ENCODE data around the gene FRS2. TPM values are rescaled to one million over a fixed set of nuclear protein-coding genes. Genes with fewer than 3 reads are reported as not detected.

The FRS2 gene
- total and polyA plus RNA-seq, 2 donors from 2014 or later, result 4.6 to 31.4 TPM

DNA sequence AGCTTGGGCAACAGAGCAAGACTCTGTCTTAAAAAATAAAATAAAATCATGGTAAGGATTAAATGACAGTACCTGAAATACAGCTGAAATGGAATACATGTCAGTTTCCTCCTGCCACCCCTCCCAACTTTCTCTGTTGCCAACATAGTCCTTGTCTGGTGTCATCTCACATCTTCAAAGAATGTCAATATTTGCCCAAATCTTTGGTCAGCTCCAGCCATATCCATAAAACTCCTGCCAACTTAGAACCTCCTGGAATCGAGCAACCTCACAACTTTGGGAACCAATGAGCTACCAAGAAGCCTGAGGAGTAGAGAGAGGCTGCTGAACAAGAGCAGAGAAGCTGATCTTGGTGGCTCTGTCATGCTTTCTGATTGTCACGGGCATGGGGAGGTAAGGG is 151.4 kb downstream of the FRS2 start:
- FAIRE-seq (no peak), DNase-seq (no peak)
- H3K27ac ChIP-seq (ENCODE audit: low read depth in 2 of 2, low read length in 2 of 2), result no peak overlapping the region
- H3K9me3 ChIP-seq (ENCODE audit: control insufficient read depth in 2 of 3, insufficient read depth in 1 of 3, low read length in 3 of 3), result no peaks in the 10 kb centered on the region
- intact Hi-C loops (cut with DNase I), result no loop called here
- H3K36me3 ChIP-seq (ENCODE audit: control insufficient read depth in 2 of 3, insufficient read depth in 3 of 3, low read length in 3 of 3), result no peaks in the 10 kb centered on the region
- H3K27me3 ChIP-seq (ENCODE audit: control insufficient read depth, insufficient read depth, low read length), result no peaks in the 10 kb centered on the region
- TF ChIP-seq, protein P1, sequence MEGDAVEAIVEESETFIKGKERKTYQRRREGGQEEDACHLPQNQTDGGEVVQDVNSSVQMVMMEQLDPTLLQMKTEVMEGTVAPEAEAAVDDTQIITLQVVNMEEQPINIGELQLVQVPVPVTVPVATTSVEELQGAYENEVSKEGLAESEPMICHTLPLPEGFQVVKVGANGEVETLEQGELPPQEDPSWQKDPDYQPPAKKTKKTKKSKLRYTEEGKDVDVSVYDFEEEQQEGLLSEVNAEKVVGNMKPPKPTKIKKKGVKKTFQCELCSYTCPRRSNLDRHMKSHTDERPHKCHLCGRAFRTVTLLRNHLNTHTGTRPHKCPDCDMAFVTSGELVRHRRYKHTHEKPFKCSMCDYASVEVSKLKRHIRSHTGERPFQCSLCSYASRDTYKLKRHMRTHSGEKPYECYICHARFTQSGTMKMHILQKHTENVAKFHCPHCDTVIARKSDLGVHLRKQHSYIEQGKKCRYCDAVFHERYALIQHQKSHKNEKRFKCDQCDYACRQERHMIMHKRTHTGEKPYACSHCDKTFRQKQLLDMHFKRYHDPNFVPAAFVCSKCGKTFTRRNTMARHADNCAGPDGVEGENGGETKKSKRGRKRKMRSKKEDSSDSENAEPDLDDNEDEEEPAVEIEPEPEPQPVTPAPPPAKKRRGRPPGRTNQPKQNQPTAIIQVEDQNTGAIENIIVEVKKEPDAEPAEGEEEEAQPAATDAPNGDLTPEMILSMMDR (IDR thresholded peaks at IDR 0.05; ENCODE audit: borderline replicate concordance, extremely low read depth, insufficient read depth), result no peak
- no peak overlapping the region for H3K4me3 ChIP-seq (ENCODE audit: low read length in 3 of 3)
- H3K9ac ChIP-seq (ENCODE audit: low read length in 3 of 3), result no peak overlapping the region
- H3K4me1 ChIP-seq (ENCODE audit: control insufficient read depth in 2 of 3, insufficient read depth in 2 of 3, low read depth in 1 of 3, low read length in 3 of 3), result no peaks in the 10 kb centered on the region

DNA sequence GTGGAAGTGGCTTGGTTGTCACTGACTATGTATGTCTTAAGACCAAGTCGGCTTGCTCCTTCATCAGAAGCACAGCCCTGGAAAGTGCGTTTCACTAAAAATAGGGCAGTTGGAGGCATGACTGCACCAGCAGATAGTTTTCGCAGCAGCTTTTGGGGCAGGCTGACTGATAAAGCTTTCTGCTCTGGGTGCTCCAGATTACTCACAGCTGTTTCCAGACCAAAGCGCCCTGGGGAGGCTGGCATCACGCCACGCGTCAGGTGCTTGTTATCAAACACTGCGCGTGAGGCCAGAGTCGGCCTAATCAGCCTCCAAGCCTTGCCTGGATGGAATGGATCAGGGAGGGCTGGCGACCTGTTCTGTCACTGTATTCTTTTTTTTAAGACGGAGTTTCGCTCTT is 153.8 kb downstream of the FRS2 start:
- DNase-seq, result no peak
- no peak for FAIRE-seq
- TF ChIP-seq, protein P1 (IDR thresholded peaks at IDR 0.05; ENCODE audit: borderline replicate concordance, extremely low read depth, insufficient read depth), result no peak
- no peak overlapping the region for H3K4me3 ChIP-seq (ENCODE audit: low read length in 3 of 3)
- H3K27me3 ChIP-seq (ENCODE audit: control insufficient read depth, insufficient read depth, low read length), result no peaks in the 10 kb centered on the region
- no peaks in the 10 kb centered on the region for H3K4me1 ChIP-seq (ENCODE audit: control insufficient read depth in 2 of 3, insufficient read depth in 2 of 3, low read depth in 1 of 3, low read length in 3 of 3)
- intact Hi-C loops (cut with DNase I), result no loop called here
- no peak overlapping the region for H3K9ac ChIP-seq (ENCODE audit: low read length in 3 of 3)
- H3K36me3 ChIP-seq (ENCODE audit: control insufficient read depth in 2 of 3, insufficient read depth in 3 of 3, low read length in 3 of 3), result no peaks in the 10 kb centered on the region
- H3K9me3 ChIP-seq (ENCODE audit: control insufficient read depth in 2 of 3, insufficient read depth in 1 of 3, low read length in 3 of 3), result no peaks in the 10 kb centered on the region
- H3K27ac ChIP-seq (ENCODE audit: low read depth in 2 of 2, low read length in 2 of 2), result no peak overlapping the region

DNA sequence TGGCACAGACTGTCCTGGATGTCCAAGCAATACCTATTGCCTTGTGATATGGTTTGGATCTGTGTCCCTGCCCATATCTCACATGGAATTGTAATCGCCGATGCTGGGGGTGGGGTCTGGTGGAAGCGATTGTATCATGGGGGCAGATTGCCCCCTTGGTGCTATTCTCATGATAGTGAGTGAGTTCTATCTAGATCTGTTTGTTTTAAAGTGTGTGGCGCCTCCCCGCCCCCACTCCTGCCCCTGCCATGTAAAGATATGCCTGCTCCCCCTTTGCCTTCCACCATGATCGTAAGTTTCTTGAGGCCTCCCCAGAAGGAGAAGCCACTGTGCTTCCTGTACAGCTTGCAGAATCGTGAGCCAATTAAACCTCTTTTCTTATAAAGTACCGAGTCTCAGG is 157.3 kb downstream of the FRS2 start:
- no peaks in the 10 kb centered on the region for H3K9me3 ChIP-seq (ENCODE audit: control insufficient read depth in 2 of 3, insufficient read depth in 1 of 3, low read length in 3 of 3)
- intact Hi-C loops (cut with DNase I), result no loop called here
- H3K27me3 ChIP-seq (ENCODE audit: control insufficient read depth, insufficient read depth, low read length), result no peaks in the 10 kb centered on the region
- DNase-seq (no peak), FAIRE-seq (no peak)
- no peak overlapping the region for H3K27ac ChIP-seq (ENCODE audit: low read depth in 2 of 2, low read length in 2 of 2)
- no peak overlapping the region for H3K9ac ChIP-seq (ENCODE audit: low read length in 3 of 3)
- no peaks in the 10 kb centered on the region for H3K36me3 ChIP-seq (ENCODE audit: control insufficient read depth in 2 of 3, insufficient read depth in 3 of 3, low read length in 3 of 3)
- TF ChIP-seq, protein P1 (IDR thresholded peaks at IDR 0.05; ENCODE audit: borderline replicate concordance, extremely low read depth, insufficient read depth), result no peak
- H3K4me1 ChIP-seq (ENCODE audit: control insufficient read depth in 2 of 3, insufficient read depth in 2 of 3, low read depth in 1 of 3, low read length in 3 of 3), result no peaks in the 10 kb centered on the region
- no peak overlapping the region for H3K4me3 ChIP-seq (ENCODE audit: low read length in 3 of 3)

Small RNAs within 50 kb of the gene (microRNA-seq; reads per million reads assigned to microRNA genes)
- not detected for gene MIR3913-1
- gene MIR3913-2, result not detected

Other genes with a start within 250 kb of the FRS2 start
- gene CPSF6, start 230.8 kb upstream of the FRS2 start, total RNA-seq, result 57.3 TPM
- 21.0 TPM for gene CPSF6, start 230.8 kb upstream of the FRS2 start, polyA plus RNA-seq (ENCODE audit: insufficient read depth, low read depth, low replicate concordance)
- gene LYZ, start 122.0 kb upstream of the FRS2 start, total RNA-seq, result 70.9 TPM
- 7.1 TPM for gene LYZ, start 122.0 kb upstream of the FRS2 start, polyA plus RNA-seq (ENCODE audit: insufficient read depth, low read depth, low replicate concordance)
- gene YEATS4, start 110.6 kb upstream of the FRS2 start, total RNA-seq, result 14.5 TPM
- gene YEATS4, start 110.6 kb upstream of the FRS2 start, polyA plus RNA-seq (ENCODE audit: insufficient read depth, low read depth, low replicate concordance), result 15.6 TPM
- 117 TPM for gene CCT2, start 115.1 kb downstream of the FRS2 start, total RNA-seq
- gene CCT2, start 115.1 kb downstream of the FRS2 start, polyA plus RNA-seq (ENCODE audit: insufficient read depth, low read depth, low replicate concordance), result 125 TPM
- gene LRRC10, start 140.5 kb downstream of the FRS2 start, total RNA-seq, result not detected
- gene LRRC10, start 140.5 kb downstream of the FRS2 start, polyA plus RNA-seq (ENCODE audit: insufficient read depth, low read depth, low replicate concordance), result not detected
- gene BEST3, start 228.9 kb downstream of the FRS2 start, total RNA-seq, result 0.57 TPM
- gene BEST3, start 228.9 kb downstream of the FRS2 start, polyA plus RNA-seq (ENCODE audit: insufficient read depth, low read depth, low replicate concordance), result 0.82 TPM

Data from kidney (tissue), 14 donors.